HEK293 (cell line): ENCODE results near the gene PYDC1.

Experiments
- CTCF ChIP-seq: fragments of 450-650 bp; formaldehyde crosslinking; IDR thresholded peaks from 2 replicates; pipeline ENCODE4 v1.5.1; 2016; ENCODE audit warnings: missing biosample characterization, missing genetic modification characterization
- REST ChIP-seq: fragments of 450-650 bp; formaldehyde crosslinking; IDR thresholded peaks from 2 replicates; pipeline ENCODE4 v1.5.1; 2016; ENCODE audit warnings: missing biosample characterization, missing genetic modification characterization
- YY1 ChIP-seq: fragments of 450-650 bp; formaldehyde crosslinking; IDR thresholded peaks from 2 replicates; pipeline ENCODE4 v1.5.1; 2018; ENCODE audit warnings: missing biosample characterization, missing genetic modification characterization
- ZBTB10 ChIP-seq: fragments of 450-650 bp; formaldehyde crosslinking; IDR thresholded peaks from 2 replicates; pipeline ENCODE4 v1.5.1; 2016; ENCODE audit warnings: missing biosample characterization, missing genetic modification characterization
- ZBTB8A ChIP-seq: fragments of 450-650 bp; formaldehyde crosslinking; IDR thresholded peaks from 2 replicates; pipeline ENCODE4 v1.5.1; 2016; ENCODE audit warnings: missing biosample characterization, missing genetic modification characterization
- ZNF24 ChIP-seq: fragments of 450-650 bp; formaldehyde crosslinking; IDR thresholded peaks from 2 replicates; pipeline ENCODE4 v1.5.1; 2016; ENCODE audit warnings: missing biosample characterization, missing genetic modification characterization
- ZNF473 ChIP-seq: fragments of 450-650 bp; formaldehyde crosslinking; IDR thresholded peaks from 2 replicates; pipeline ENCODE4 v1.5.1; 2017; ENCODE audit warnings: missing biosample characterization, missing genetic modification characterization
- ZNF544 ChIP-seq: fragments of 450-650 bp; formaldehyde crosslinking; IDR thresholded peaks from 2 replicates; pipeline ENCODE4 v1.5.0; 2017; ENCODE audit warnings: missing biosample characterization, missing genetic modification characterization
- ZNF596 ChIP-seq: fragments of 450-650 bp; IDR thresholded peaks from 2 replicates; pipeline ENCODE4 v1.5.0; 2018; ENCODE audit warnings: missing biosample characterization, mild to moderate bottlenecking, missing genetic modification characterization, moderate library complexity
- ZNF639 ChIP-seq: fragments of 450-650 bp; formaldehyde crosslinking; IDR thresholded peaks from 2 replicates; pipeline ENCODE4 v1.5.1; 2016; ENCODE audit warnings: missing biosample characterization, missing genetic modification characterization
- ZNF76 ChIP-seq: fragments of 450-650 bp; formaldehyde crosslinking; IDR thresholded peaks from 2 replicates; pipeline ENCODE4; 2016; ENCODE audit warnings: low read depth, missing biosample characterization, missing genetic modification characterization, borderline replicate concordance
- ZNF843 ChIP-seq: fragments of 450-650 bp; formaldehyde crosslinking; IDR thresholded peaks from 2 replicates; pipeline ENCODE4 v1.5.1; 2016; ENCODE audit warnings: missing biosample characterization, missing genetic modification characterization
- ZXDB ChIP-seq: fragments of 450-650 bp; formaldehyde crosslinking; IDR thresholded peaks from 2 replicates; pipeline ENCODE4 v1.5.1; 2016; ENCODE audit warnings: missing biosample characterization, missing genetic modification characterization

- TF ChIP-seq ZBTB8A (tag by site-specific recombination) = no peak
- TF ChIP-seq CTCF = no peak
- TF ChIP-seq ZNF24 (tag by site-specific recombination) = no peak
- no peak for TF ChIP-seq REST
- no peak for TF ChIP-seq ZNF596
- TF ChIP-seq ZBTB10 (tag by site-specific recombination) = no peak
- no peak for TF ChIP-seq ZNF639 (tag by site-specific recombination)
- no peak for TF ChIP-seq ZXDB (tag by site-specific recombination)
- no peak for TF ChIP-seq ZNF843
- TF ChIP-seq ZNF473 (tag by site-specific recombination) = no peak
- TF ChIP-seq ZNF544 (tag by site-specific recombination) = no peak
- TF ChIP-seq ZNF76 = no peak
- TF ChIP-seq YY1 (tag by site-specific recombination) = no peak
Observed at GRCh38 chr16:31256466-31256865, 39.5 kb upstream of the PYDC1 start.
